Fibroblast of lung (primary cell): ENCODE measurements around the gene CETN2. TPM values are rescaled to one million over a fixed set of nuclear protein-coding genes. Genes with fewer than 3 reads are reported as not detected.

Experiments used
- DNase-seq, 2 donors: peaks; one replicate each; pipeline versions ENCODE4 v3.0.0 to v3.0.0-alpha.2; 2010; ENCODE audit warnings: low read depth in 2 of 2
- H2AFZ ChIP-seq: 2 replicates; pipeline ENCODE4 v1.5.1; 2012; ENCODE audit warnings: low read length, control low read depth, inconsistent platforms
- H3K27ac ChIP-seq: 2 replicates; pipeline ENCODE4 v1.5.1; 2011; ENCODE audit warnings: low read length, control low read depth; ENCODE audit not compliant: insufficient read depth
- H3K27me3 ChIP-seq: 2 replicates; pipeline ENCODE4 v1.5.1; 2011; ENCODE audit warnings: mild to moderate bottlenecking, low read length; ENCODE audit not compliant: control insufficient read depth, insufficient read depth
- H3K36me3 ChIP-seq: 2 replicates; pipeline ENCODE4 v1.5.1; 2011; ENCODE audit warnings: low read length; ENCODE audit not compliant: control insufficient read depth, insufficient read depth
- H3K4me1 ChIP-seq: 2 replicates; pipeline ENCODE4 v1.5.1; 2011; ENCODE audit warnings: low read length; ENCODE audit not compliant: control insufficient read depth, insufficient read depth; ENCODE audit errors: extremely low read depth
- H3K4me2 ChIP-seq: 2 replicates; pipeline ENCODE4 v1.5.1; 2011; ENCODE audit warnings: low read length, control low read depth; ENCODE audit not compliant: insufficient read depth; ENCODE audit errors: extremely low read depth
- H3K4me3 ChIP-seq, 4 experiments: fragments of 200-600 bp in 1 of 4; sonication (generic) in 1 of 4; replicated peaks in 1 of 4; 2 replicates each; pipeline ENCODE4 v1.5.1; 2011 to 2016; ENCODE audit warnings: low read length in 4 of 4, low read depth in 3 of 4, mild to moderate bottlenecking in 3 of 4, control low read depth in 2 of 4, inconsistent platforms in 1 of 4, mixed read lengths in 1 of 4; ENCODE audit not compliant: insufficient read depth in 1 of 4; ENCODE audit errors: control extremely low read depth in 1 of 4
- H3K79me2 ChIP-seq: 2 replicates; pipeline ENCODE4 v1.5.1; 2012; ENCODE audit warnings: mild to moderate bottlenecking, low read length, inconsistent platforms; ENCODE audit not compliant: control insufficient read depth, insufficient read depth
- H3K9ac ChIP-seq: 2 replicates; pipeline ENCODE4 v1.5.1; 2011; ENCODE audit warnings: mild to moderate bottlenecking, low read length, control low read depth; ENCODE audit not compliant: insufficient read depth
- H3K9me3 ChIP-seq: 2 replicates; pipeline ENCODE4 v1.5.1; 2012; ENCODE audit warnings: low read depth, low read length; ENCODE audit not compliant: control insufficient read depth, insufficient read depth
- H4K20me1 ChIP-seq: 2 replicates; pipeline ENCODE4 v1.5.1; 2011; ENCODE audit warnings: low read length; ENCODE audit not compliant: control insufficient read depth, insufficient read depth; ENCODE audit errors: extremely low read depth
- CTCF ChIP-seq, 2 donors: IDR thresholded peaks in 1 of 2; conservative IDR thresholded peaks in 1 of 2; 1 replicate in 1 of 2; 2 replicates in 1 of 2; pipeline ENCODE4 v1.5.1; 2011 to 2012; ENCODE audit warnings: low read length in 2 of 2, control low read depth in 1 of 2, inconsistent platforms in 1 of 2, low read depth in 1 of 2, mild to moderate bottlenecking in 1 of 2
- EZH2 ChIP-seq: IDR thresholded peaks from 2 replicates; pipeline ENCODE4 v1.5.1; 2012; ENCODE audit warnings: low read length, control low read depth, mild to moderate bottlenecking; ENCODE audit errors: missing control alignments
- polyA plus RNA-seq, 2 donors: library from polyadenylated mRNA; depleted of rRNA in 1 of 2; stranded (reverse) in 1 of 2; unstranded in 1 of 2; fragments of >200 nt; gene quantifications; 2 replicates each; pipeline ENCODE4 v1.2.1, GENCODE V29; 2011 to 2012; ENCODE audit warnings: missing spikeins in 1 of 2
- total RNA-seq: library from RNA; depleted of rRNA; stranded (reverse); fragments of >200 nt; gene quantifications from 2 replicates; pipeline ENCODE4 v1.2.1, GENCODE V29; 2014

CETN2 gene
- total and polyA plus RNA-seq, 2 donors (not counting 1 experiment from before 2014, with no cell fraction given): 40.8 to 79.7 TPM

DNA sequence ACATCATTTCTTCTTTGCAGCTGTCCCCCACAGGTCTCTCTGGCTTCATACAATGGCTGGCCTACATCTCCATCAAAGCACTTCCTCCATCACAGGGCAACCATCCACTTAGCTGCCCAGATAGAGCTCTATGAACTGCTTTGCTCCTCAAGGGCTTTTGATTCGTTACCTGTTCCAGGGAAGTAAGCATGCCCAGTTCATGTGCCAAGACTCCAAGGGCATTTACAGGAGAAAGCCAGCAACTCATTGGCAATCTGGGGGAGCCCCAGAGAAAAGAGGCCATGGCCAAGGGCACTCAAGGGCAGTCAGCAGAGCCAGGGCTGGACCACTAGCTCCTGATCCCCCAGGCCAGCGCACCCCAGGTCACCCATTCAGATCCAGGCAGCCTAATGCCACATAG is 42.8 kb upstream of the CETN2 start:
- H3K27me3 ChIP-seq: no peaks in the 10 kb centered on the region
- no peak overlapping the region for H3K9ac ChIP-seq
- no peak overlapping the region for H2AFZ ChIP-seq
- no peaks in the 10 kb centered on the region for H3K9me3 ChIP-seq
- H3K79me2 ChIP-seq: no peaks in the 10 kb centered on the region
- no peak for DNase-seq
- TF ChIP-seq EZH2 (no peak), CTCF (conservative IDR thresholded peaks at IDR 0.05 in 1 of 2, IDR thresholded peaks at IDR 0.05 in 1 of 2; ENCODE audit: low read depth in 1 of 2, low read length in 2 of 2) (no peak)
- no peak overlapping the region for H3K4me3 ChIP-seq
- no peaks in the 10 kb centered on the region for H3K36me3 ChIP-seq
- no peaks in the 10 kb centered on the region for H3K4me1 ChIP-seq
- H3K27ac ChIP-seq: no peak overlapping the region
- H3K4me2 ChIP-seq: no peak overlapping the region
- H4K20me1 ChIP-seq: no peaks in the 10 kb centered on the region

GRCh38 chrX:152872522-152872921 is 42.0 kb upstream of the CETN2 start:
- TF ChIP-seq EZH2 (no peak), CTCF (conservative IDR thresholded peaks at IDR 0.05 in 1 of 2, IDR thresholded peaks at IDR 0.05 in 1 of 2; ENCODE audit: low read depth in 1 of 2, low read length in 2 of 2) (no peak)
- H3K36me3 ChIP-seq: no peaks in the 10 kb centered on the region
- H2AFZ ChIP-seq: no peak overlapping the region
- DNase-seq: no peak
- H3K9me3 ChIP-seq: no peaks in the 10 kb centered on the region
- no peaks in the 10 kb centered on the region for H3K79me2 ChIP-seq
- H3K4me3 ChIP-seq: no peak overlapping the region
- H3K4me2 ChIP-seq: no peak overlapping the region
- no peaks in the 10 kb centered on the region for H3K27me3 ChIP-seq
- no peaks in the 10 kb centered on the region for H3K4me1 ChIP-seq
- H4K20me1 ChIP-seq: no peaks in the 10 kb centered on the region
- H3K27ac ChIP-seq: no peak overlapping the region
- no peak overlapping the region for H3K9ac ChIP-seq

DNA sequence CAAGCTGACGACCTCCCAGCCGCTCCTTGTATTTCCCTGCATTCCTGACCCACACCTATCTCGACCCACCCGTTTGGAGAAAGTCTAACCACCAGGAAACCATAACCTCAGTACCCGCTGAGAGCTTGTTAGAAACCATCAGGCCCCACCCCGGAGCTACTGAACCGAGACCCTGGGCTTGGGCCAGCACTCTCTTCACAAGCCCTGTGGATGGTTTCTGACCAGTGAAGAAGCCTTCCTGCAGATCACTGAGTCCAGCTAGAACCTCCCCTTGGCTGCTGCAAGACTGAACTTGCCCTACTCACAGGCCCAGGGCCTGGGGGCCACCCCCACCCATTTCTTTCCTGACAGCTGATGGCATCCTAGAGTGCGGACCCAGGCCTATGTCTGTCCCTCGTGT is 40.7 kb upstream of the CETN2 start:
- H3K9me3 ChIP-seq: no peaks in the 10 kb centered on the region
- no peak overlapping the region for H3K9ac ChIP-seq
- H3K4me1 ChIP-seq: no peaks in the 10 kb centered on the region
- no peak overlapping the region for H2AFZ ChIP-seq
- no peaks in the 10 kb centered on the region for H3K79me2 ChIP-seq
- no peaks in the 10 kb centered on the region for H4K20me1 ChIP-seq
- DNase-seq: no peak
- no peak overlapping the region for H3K4me3 ChIP-seq
- H3K27me3 ChIP-seq: no peaks in the 10 kb centered on the region
- no peak overlapping the region for H3K27ac ChIP-seq
- no peak overlapping the region for H3K4me2 ChIP-seq
- peaks cover 2% of the 10 kb centered on the region for H3K36me3 ChIP-seq
- no peak for TF ChIP-seq CTCF (conservative IDR thresholded peaks at IDR 0.05 in 1 of 2, IDR thresholded peaks at IDR 0.05 in 1 of 2; ENCODE audit: low read depth in 1 of 2, low read length in 2 of 2)
- no peak for TF ChIP-seq EZH2
